Parathyroid adenoma (tissue), 2 donors: ENCODE results near the gene NANOS2.

Source experiments
- H2AFZ ChIP-seq: fragments of 300-600 bp; sonication (generic); one replicate; pipeline ENCODE4 v1.7.0; 2017; ENCODE audit warnings: antibody characterized with exemption, mild to moderate bottlenecking
- H3K27ac ChIP-seq: fragments of 300-600 bp; sonication (generic); one replicate; pipeline ENCODE4 v1.7.0; 2017
- H3K27me3 ChIP-seq: fragments of 300-600 bp; sonication (generic); one replicate; pipeline ENCODE4 v1.7.0; 2017; ENCODE audit warnings: low read length; ENCODE audit not compliant: control insufficient read depth, insufficient read depth
- H3K36me3 ChIP-seq: fragments of 300-600 bp; sonication (generic); one replicate; pipeline ENCODE4 v1.7.0; 2017; ENCODE audit warnings: low read length; ENCODE audit not compliant: control insufficient read depth, insufficient read depth
- H3K4me1 ChIP-seq: fragments of 300-600 bp; sonication (generic); one replicate; pipeline ENCODE4 v1.7.0; 2017; ENCODE audit warnings: control low read depth
- H3K4me2 ChIP-seq: fragments of 300-600 bp; sonication (generic); one replicate; pipeline ENCODE4 v1.7.0; 2017; ENCODE audit warnings: low read length
- H3K4me3 ChIP-seq: fragments of 300-600 bp; sonication (generic); one replicate; pipeline ENCODE4 v1.7.0; 2017; ENCODE audit warnings: low read depth, low read length
- H3K79me2 ChIP-seq: fragments of 300-600 bp; sonication (generic); one replicate; pipeline ENCODE4 v1.7.0; 2017; ENCODE audit warnings: control low read depth
- H3K9ac ChIP-seq: fragments of 300-600 bp; sonication (generic); one replicate; pipeline ENCODE4 v1.7.0; 2017; ENCODE audit warnings: mild to moderate bottlenecking
- H3K9me3 ChIP-seq: fragments of 300-600 bp; sonication (generic); one replicate; pipeline ENCODE4 v1.7.0; 2017; ENCODE audit warnings: low read length; ENCODE audit not compliant: control insufficient read depth
- CTCF ChIP-seq: fragments of 300-600 bp; sonication (generic); IDR thresholded peaks from one replicate; pipeline ENCODE4 v1.7.0; 2017; ENCODE audit warnings: antibody characterized with exemption, mild to moderate bottlenecking
- donor health status: primary hyperparathyroidism.

NANOS2 gene

DNA sequence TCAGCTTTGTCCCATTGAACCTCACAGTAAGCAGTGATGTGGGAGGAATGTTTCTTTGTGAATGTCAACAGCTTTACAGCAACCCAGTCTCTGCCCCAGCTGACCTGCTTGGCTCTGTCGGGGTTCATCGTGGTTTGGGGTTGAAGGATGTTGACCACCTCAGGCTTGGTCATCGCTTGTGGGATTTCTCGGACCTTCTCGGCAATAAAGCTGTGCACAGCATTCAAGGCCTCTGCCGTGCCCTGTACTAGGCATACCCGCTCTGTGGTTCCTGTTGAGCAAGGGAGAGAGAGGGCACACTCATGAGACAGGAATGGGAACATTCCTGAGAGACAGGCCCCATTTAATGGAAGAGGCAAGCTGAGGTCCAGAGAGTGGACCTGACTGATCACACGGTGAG, 39.1 kb upstream of the NANOS2 start:
- Histone ChIP-seq H3K4me1 (peaks cover 8% of the 10 kb centered on the region), H3K4me3 (no peak overlapping the region), H3K79me2 (no peaks in the 10 kb centered on the region), H3K36me3 (no peaks in the 10 kb centered on the region), H3K27ac (no peak overlapping the region), H3K27me3 (no peaks in the 10 kb centered on the region), H3K9me3 (no peaks in the 10 kb centered on the region), H2AFZ (peak overlapping the region; percentile 87), H3K4me2 (no peak overlapping the region), H3K9ac (no peak overlapping the region)
- no peak for TF ChIP-seq CTCF

DNA sequence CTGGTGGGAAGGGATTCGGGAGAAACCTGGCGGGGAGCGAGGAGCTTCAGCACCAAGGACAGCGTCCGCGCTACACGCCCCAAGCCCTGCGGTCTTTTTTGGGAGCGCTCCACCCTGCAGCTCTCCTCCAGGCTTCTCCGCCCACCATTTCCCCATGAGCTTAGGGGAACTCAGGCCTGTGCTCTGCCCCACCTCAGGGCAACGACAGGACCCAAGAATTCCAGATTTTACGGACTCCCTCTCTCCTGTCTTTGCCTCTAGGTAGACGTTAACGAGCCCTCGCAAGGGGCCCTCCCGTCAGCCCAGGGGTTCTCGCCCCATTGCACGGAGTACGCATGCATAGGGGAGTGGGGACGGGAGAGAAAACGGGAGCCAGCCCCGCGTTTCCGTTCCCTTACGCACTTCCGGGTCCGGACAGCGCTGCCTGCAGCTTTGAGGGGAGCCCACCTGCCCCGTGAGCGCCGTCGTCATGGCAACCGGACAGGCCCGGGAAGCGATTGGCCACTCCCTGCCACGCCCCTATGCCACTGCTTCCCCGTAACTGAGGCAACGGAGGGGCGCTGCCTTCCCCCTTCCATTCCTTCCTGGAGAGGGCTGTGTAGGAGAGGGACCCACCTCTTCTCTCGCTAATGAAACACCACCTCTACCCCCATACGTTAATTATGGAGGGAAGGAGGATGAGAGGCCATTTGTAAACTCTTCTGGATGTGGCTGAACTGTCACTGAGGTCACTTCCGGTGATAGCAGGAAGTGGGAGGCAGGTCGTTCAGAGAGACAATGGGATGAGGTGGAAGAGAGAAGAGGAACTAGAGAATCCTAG, 38.3 kb upstream of the NANOS2 start:
- Histone ChIP-seq H3K4me3 (peak overlapping the region; percentile 25), H3K9ac (no peak overlapping the region), H3K9me3 (no peaks in the 10 kb centered on the region), H3K79me2 (no peaks in the 10 kb centered on the region), H3K4me2 (peak overlapping the region; percentile 57), H3K36me3 (no peaks in the 10 kb centered on the region), H2AFZ (peak overlapping the region; percentile 87), H3K27ac (peak overlapping the region; percentile 54), H3K4me1 (peaks cover 8% of the 10 kb centered on the region), H3K27me3 (no peaks in the 10 kb centered on the region)
- TF ChIP-seq CTCF, result no peak

DNA sequence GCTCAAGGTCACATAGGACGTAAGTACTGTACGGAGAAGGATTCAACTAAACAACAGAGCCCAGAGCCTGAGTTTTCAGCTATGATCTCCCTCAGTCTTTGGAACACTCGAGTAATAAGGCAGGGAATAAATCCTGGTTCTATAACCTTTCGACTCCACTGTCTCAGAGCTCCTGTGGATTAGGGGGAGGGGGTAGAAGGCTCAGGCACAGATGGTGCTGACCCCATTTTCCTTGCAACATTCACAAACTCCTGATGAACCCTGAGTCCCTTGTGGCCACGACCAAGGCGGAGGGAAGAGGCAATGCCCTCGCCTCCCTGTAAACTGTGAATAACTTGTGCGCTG, 37.7 kb upstream of the NANOS2 start:
- H3K36me3 ChIP-seq, result no peaks in the 10 kb centered on the region
- no peaks in the 10 kb centered on the region for H3K79me2 ChIP-seq
- no peak overlapping the region for H3K9ac ChIP-seq
- TF ChIP-seq CTCF, result no peak
- H3K4me1 ChIP-seq, result peaks cover 8% of the 10 kb centered on the region
- no peak overlapping the region for H3K4me2 ChIP-seq
- H3K9me3 ChIP-seq, result no peaks in the 10 kb centered on the region
- H2AFZ ChIP-seq, result peak overlapping the region; percentile 87
- peak overlapping the region; percentile 54 for H3K27ac ChIP-seq
- no peak overlapping the region for H3K4me3 ChIP-seq
- H3K27me3 ChIP-seq, result no peaks in the 10 kb centered on the region

GRCh38 chr19:45947926-45948325, 33.3 kb upstream of the NANOS2 start:
- Histone ChIP-seq H3K9me3 (no peaks in the 10 kb centered on the region), H3K36me3 (no peaks in the 10 kb centered on the region), H3K27ac (no peak overlapping the region), H3K27me3 (no peaks in the 10 kb centered on the region), H3K4me2 (no peak overlapping the region), H2AFZ (no peak overlapping the region), H3K4me3 (no peak overlapping the region), H3K4me1 (peaks cover 2% of the 10 kb centered on the region), H3K9ac (no peak overlapping the region), H3K79me2 (no peaks in the 10 kb centered on the region)
- TF ChIP-seq CTCF, result no peak

- H3K4me2 ChIP-seq, result no peak overlapping the region
- H3K4me1 ChIP-seq, result no peaks in the 10 kb centered on the region
- H3K9me3 ChIP-seq, result no peaks in the 10 kb centered on the region
- H3K36me3 ChIP-seq, result no peaks in the 10 kb centered on the region
- H3K27me3 ChIP-seq, result no peaks in the 10 kb centered on the region
- H3K79me2 ChIP-seq, result no peaks in the 10 kb centered on the region
- H3K4me3 ChIP-seq, result no peak overlapping the region
- H3K9ac ChIP-seq, result no peak overlapping the region
- H2AFZ ChIP-seq, result no peak overlapping the region
- no peak overlapping the region for H3K27ac ChIP-seq
- TF ChIP-seq CTCF, result no peak
Observed at GRCh38 chr19:45940515-45940805, 25.9 kb upstream of the NANOS2 start.
